Stimulated activated CD4-positive, alpha-beta T cell treated with anti-CD3 and anti-CD28 coated beads, Interleukin-2, amount 100 ng/mL, for 48 hours (primary cell): ENCODE measurements around the gene LAPTM5.
"Not testable (repeated sequence)": the region's sequence is repeated elsewhere in the genome, so short reads cannot be mapped to it uniquely, and the experiment has no call there.

ENCODE experiments used
- DNase-seq, 2 donors: peaks; one replicate each; pipeline ENCODE4 v3.0.0-alpha.2; 2020

The LAPTM5 gene

GRCh38 chr1:30768830-30769718 lies 11.5 kb upstream of the LAPTM5 start:
- DNase-seq, result no peak

GRCh38 chr1:30768159-30768829 lies 10.7 kb upstream of the LAPTM5 start:
- no peak for DNase-seq

- DNase-seq, result not testable (repeated sequence)
Observed at GRCh38 chr1:30766948-30767347, 9.4 kb upstream of the LAPTM5 start.

DNA sequence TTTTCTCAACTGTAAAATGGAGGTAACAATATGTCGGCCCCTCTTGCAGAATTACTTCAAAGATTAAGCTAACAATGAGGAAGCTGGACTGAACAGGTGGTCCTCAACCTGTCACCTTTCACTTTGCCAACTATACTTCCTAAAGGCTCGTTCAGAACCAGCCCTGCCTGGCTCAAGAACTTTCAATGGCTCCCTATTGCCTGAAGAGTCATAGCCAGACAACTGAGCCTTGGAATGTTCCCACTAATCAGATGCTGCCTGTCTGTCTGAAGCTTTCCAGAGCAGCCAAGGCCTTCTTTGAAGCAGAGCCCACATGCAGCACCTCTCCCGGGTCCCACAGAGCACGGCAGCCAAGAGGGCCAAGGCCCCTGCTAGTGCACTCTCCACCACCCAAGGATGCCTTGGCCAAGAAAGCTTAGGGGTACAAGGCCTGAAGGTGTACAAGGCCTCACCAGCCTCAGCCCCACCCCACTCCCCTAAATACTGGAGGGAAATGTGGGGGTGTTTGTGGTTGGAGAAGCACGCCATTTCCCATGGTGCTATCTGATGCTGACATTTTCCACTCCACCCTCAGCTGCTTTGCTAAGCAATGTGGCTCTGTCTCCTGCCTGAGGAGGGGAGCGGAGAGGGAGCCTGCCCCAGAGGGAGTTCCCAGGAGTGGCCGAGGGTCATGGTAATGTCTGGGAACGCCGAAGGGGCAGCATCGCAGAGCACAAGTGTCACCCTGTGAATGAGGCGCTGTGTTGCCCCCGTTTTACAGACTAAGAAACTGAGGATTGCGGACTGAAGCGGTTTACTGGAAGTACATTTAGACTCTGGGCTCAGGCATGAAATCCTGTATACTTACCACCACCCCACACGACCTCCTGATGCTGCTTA lies 8.2 kb upstream of the LAPTM5 start:
- no peak for DNase-seq

DNA sequence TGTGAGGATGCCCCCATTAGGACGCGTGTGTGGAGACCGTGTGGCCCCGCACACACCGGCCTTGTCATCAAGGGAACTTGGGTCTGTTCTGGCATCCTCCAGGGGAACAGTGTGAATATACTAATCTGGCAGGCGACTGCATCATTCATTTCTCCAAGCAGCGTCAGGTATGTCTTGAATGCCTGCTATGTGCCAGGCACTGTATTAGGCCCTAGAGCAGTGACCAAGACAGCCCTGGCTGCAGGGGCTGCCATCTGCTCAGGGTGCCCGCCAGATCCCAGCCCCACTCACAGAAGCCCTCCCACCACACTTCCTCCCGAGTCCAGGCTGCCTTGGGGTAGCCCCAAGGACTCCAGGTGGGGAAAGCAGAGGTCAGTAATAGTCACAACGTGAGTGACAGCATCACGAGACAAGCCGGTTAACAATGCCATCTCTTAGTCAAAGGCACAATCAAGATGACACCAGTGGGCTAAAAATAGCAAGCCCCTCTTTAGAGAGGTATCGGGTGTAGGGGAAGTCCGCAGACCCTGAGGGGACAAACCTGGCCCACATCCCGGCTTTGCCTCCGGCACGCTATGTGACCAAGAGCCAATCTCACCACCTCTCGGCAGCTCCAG lies 7.5 kb upstream of the LAPTM5 start:
- no peak for DNase-seq

DNA sequence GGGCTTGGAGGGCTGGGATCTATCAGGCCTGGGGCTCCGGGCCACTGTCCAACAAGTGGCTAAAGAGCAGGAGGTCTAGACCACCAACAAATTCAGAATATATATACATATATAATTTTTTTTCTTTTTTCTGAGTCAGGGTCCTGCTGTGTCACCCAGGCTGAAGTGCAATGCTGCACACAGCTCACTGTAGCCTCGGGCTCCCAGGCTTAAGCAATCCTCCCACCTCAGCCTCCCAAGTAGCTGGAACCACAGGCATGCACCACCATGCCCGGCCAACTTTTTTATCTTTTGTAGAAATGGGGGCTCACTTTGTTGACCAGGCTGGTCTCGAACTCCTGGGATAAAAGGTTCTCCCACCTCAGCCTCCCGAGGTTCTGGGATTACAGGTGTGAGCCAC lies 6.8 kb upstream of the LAPTM5 start:
- no peak for DNase-seq

DNA sequence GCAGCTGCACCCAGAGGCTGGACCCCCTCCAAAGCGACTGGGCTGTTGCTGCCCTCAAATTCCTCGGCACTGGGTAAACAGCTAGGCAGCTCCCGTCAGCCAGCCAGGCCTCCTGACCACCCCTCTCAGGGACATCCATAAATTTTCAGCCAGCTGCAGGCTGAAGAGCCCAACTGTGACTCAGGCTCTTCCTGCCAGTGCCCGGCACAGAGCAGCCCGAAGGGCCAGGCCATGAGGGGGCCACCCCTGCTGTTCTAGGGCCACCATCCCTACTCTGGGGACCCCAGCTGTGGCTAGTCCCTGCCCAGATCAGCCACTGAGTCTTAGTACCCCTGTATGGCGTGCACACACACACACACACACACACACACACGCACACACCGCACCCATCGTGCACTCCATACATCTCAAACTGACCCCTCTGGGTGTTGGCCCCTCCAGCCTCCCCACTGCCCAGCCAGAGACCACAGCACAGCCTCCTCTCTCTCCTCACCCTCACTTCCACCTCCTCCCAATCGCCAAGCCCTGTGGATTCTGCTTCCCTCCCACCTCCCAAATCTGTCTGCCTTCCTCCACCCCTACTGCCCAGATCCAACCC lies 6.2 kb upstream of the LAPTM5 start:
- no peak for DNase-seq

- DNase-seq, result no peak
Observed at GRCh38 chr1:30762930-30763650, 5.5 kb upstream of the LAPTM5 start.

DNA sequence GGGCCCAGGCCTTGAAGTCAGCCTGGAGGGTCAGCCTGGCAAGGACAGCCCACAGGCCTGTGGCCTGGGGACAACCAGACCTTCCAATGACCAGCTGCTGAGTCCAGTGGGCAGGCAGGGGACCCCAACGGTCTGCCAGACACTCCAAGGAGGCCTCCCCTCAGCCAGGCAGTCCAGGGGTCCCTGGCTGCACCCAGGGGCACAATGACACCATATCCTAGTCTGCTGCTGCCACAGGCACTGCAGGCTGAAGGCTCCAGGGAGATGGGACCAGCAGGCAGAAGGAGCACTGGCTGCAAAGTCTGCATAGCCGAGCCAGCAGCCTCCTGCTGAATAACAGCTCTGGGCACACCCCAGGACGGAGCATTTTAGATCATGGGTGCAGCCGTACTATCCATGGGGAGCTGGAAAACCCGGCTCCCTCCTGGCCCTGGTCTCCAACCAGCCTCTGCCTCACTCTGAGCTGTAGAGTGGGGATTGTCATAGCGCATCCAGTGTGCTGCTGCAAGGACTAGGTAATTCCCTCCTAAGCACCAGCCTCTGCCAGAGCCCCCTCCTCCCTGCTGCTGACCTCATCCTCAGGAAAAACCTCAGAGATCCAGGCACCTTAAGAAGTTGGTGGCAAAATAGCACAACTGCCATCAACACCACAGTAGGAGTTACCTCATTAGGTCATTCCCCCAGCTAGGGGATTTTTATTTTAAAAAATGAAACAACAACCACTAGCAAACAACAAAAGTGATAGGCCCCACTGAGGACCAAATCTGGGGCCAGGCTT lies 4.8 kb upstream of the LAPTM5 start:
- DNase-seq, result no peak

DNA sequence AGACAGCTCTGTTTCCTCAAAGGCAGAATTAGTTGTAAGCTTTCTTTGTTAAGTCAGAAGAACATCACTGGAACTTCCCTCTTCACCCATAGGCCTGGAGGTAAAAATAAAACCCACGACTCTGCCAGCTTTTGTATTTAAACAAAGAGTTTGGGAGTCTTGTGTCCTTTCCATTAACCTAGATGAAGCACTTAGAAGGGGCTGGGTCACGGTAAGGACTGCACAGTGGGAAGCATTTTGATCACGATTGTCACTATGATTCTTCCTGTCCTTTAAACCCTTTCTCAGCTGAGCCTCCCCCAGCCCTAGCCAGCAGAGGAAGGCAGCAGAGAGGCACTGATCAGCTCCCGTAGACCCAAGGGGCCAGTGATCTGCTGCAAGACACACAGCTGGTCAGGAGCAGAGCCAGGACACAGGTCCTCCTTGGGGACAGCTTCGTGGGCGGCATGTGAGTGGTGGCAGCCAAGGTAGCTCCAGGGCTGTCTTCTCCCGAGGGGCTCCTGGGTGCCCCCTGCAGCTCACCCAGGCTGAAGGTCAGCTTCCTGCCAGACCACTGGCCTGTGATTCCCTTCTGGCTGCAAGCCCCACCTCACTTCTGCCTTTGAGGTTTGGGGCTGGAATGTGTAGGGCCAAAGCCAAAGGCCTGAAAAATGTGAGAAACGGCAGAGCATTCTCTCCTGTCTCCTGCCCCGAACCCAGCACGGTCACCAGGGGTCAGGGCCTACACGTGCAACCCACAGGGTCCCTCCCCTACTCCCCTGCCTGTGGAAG lies 4.0 kb upstream of the LAPTM5 start:
- no peak for DNase-seq

DNA sequence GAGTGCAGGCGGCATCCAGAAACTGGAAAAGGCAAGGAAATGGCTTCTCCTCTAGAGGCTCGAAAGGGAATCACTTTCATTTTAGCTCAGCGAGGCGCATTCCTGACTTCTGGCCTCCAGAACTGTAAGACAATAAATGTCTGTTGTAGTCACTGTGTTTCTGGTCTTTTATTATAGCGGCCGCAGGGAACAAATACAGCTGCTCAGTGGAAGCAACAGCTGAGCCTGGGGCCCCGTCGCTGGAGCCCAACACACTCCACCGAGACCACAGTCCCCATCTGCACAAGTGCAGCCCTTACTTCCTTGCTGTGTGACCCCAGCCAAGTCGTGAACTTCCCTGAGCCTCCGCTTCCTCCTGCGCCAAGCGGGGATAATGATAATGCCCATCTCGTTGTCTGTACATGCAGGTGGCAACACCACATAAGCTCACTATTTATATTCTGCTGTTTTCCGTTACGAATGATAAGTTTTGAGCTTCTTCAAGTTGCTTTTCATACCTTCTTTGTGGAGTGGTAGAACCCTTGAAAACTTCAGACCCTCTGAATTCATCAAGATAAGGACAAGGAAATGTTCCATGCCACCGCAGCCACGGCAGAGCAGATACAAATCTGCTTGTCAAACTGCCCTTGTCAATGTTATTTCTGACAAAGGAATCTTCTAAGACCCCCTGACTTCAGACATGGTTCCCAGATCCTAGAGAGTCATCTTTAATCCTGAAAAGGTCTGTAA lies 3.2 kb upstream of the LAPTM5 start:
- no peak for DNase-seq

- peak in 1 of 2 donors; percentile 47 for DNase-seq
Observed at GRCh38 chr1:30759718-30760281, 2.2 kb upstream of the LAPTM5 start.

GRCh38 chr1:30758785-30759380 lies 1.3 kb upstream of the LAPTM5 start:
- DNase-seq, result no peak

GRCh38 chr1:30758121-30758688 lies 631 bp upstream of the LAPTM5 start:
- no peak for DNase-seq

- peak; percentile 54 to 55 for DNase-seq
Observed at GRCh38 chr1:30756545-30757351, 826 bp downstream of the LAPTM5 start.

GRCh38 chr1:30756206-30756544 lies 1.4 kb downstream of the LAPTM5 start:
- DNase-seq, result no peak

DNA sequence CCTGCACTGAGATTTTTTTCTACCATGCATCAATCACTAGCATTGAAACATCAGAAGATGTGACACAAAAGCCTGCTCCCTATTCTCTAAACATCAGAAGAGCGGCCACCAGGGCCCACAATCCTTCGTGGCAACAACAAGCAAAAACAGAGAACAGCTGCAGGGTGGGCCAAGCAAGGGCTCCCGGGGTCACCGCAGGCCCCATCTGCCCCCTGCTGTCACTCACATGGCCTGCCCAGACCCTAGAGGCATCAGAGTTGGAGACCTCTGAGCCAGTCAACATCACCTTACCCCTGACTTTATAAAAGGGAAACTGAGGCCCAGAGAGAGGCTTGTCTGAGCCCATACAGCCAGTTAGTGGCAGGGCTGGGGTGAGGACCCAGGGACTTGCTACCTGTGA lies 1.8 kb downstream of the LAPTM5 start:
- no peak for DNase-seq
